ENCODE measurements around the gene KMT2B.

KMT2B gene

GRCh38 chr19:35745328-35746086 is 27.7 kb downstream of the KMT2B start, which contains the start of the genes PSENEN and U2AF1L4:
TSS of gene PSENEN (plus strand) at chr19:35745651. CDS start at chr19:35745931, 280 bp downstream.
TSS of gene U2AF1L4 (minus strand) at chr19:35745418. CDS start at chr19:35745391, 27 bp downstream.
- Histone ChIP-seq H3K27me3 (ENCODE audit: low read depth) (no peaks in the 10 kb centered on the region), H3K4me3 (peak within 1 kb of the TSS; percentile 63), H3K36me3 (replicated peaks) (no peaks in the 10 kb centered on the region; the same call in none of the 2 replicates), H3K9me3 (no peaks in the 10 kb centered on the region), H3K4me1 (peaks cover 9% of the 10 kb centered on the region)
- in situ Hi-C loops (cut with MboI; ENCODE audit: low sequenced_read_pairs), result no loop called here
- DNase-seq (ENCODE audit: low spot score in 2 of 2), result peak; percentile 97 to 99

GRCh38 chr19:35746087-35746462 is 28.3 kb downstream of the KMT2B start:
- Histone ChIP-seq H3K9me3 (no peaks in the 10 kb centered on the region), H3K27me3 (ENCODE audit: low read depth) (no peaks in the 10 kb centered on the region), H3K4me1 (peaks cover 9% of the 10 kb centered on the region), H3K36me3 (replicated peaks) (no peaks in the 10 kb centered on the region; the same call in none of the 2 replicates), H3K4me3 (peak overlapping the region; percentile 63)
- DNase-seq (ENCODE audit: low spot score in 2 of 2), result no peak
- in situ Hi-C loops (cut with MboI; ENCODE audit: low sequenced_read_pairs), result no loop called here

- Histone ChIP-seq H3K36me3 (replicated peaks) (no peaks in the 10 kb centered on the region; the same call in none of the 2 replicates), H3K9me3 (no peaks in the 10 kb centered on the region), H3K4me1 (peaks cover 9% of the 10 kb centered on the region), H3K27me3 (ENCODE audit: low read depth) (no peaks in the 10 kb centered on the region), H3K4me3 (peak overlapping the region; percentile 63)
- in situ Hi-C loops (cut with MboI; ENCODE audit: low sequenced_read_pairs), result no loop called here
- no peak for DNase-seq (ENCODE audit: low spot score in 2 of 2)
Measured at GRCh38 chr19:35746531-35746930, 28.7 kb downstream of the KMT2B start.

GRCh38 chr19:35748106-35749020 is 30.6 kb downstream of the KMT2B start, which contains the start of gene LIN37:
TSS of gene LIN37 (plus strand) at chr19:35748576. CDS start at chr19:35748725, 149 bp downstream.
- peak; percentile 98 to 99 for DNase-seq (ENCODE audit: low spot score in 2 of 2)
- H3K27me3 ChIP-seq (ENCODE audit: low read depth), result no peaks in the 10 kb centered on the region
- H3K4me3 ChIP-seq, result peak within 1 kb of the TSS; percentile 78
- peaks cover 7% of the 10 kb centered on the region for H3K4me1 ChIP-seq
- in situ Hi-C loops (cut with MboI; ENCODE audit: low sequenced_read_pairs), result no loop called here
- no peaks in the 10 kb centered on the region for H3K9me3 ChIP-seq
- peaks cover 4% of the 10 kb centered on the region for H3K36me3 ChIP-seq (replicated peaks)

GRCh38 chr19:35750167-35750566 is 32.4 kb downstream of the KMT2B start:
- DNase-seq (ENCODE audit: low spot score in 2 of 2), result no peak
- peaks cover 9% of the 10 kb centered on the region for H3K36me3 ChIP-seq (replicated peaks)
- in situ Hi-C loops (cut with MboI; ENCODE audit: low sequenced_read_pairs), result loop anchor here (5.0 kb wide), 1 partner anchor 182 kb away; no protein-coding TSS in a partner anchor
- H3K4me1 ChIP-seq, result peaks cover 4% of the 10 kb centered on the region; the same call in 1 of the 2 replicates
- H3K27me3 ChIP-seq (ENCODE audit: low read depth), result no peaks in the 10 kb centered on the region
- no peaks in the 10 kb centered on the region for H3K9me3 ChIP-seq
- no peak overlapping the region for H3K4me3 ChIP-seq

GRCh38 chr19:35751839-35752745 is 34.3 kb downstream of the KMT2B start:
- peaks cover 9% of the 10 kb centered on the region for H3K36me3 ChIP-seq (replicated peaks)
- H3K27me3 ChIP-seq (ENCODE audit: low read depth), result no peaks in the 10 kb centered on the region
- DNase-seq (ENCODE audit: low spot score in 2 of 2), result no peak
- no peaks in the 10 kb centered on the region for H3K9me3 ChIP-seq
- in situ Hi-C loops (cut with MboI; ENCODE audit: low sequenced_read_pairs), result loop anchor here (5.0 kb wide), 1 partner anchor 180 kb away; no protein-coding TSS in a partner anchor
- H3K4me1 ChIP-seq, result peaks cover 6% of the 10 kb centered on the region; the same call in 1 of the 2 replicates
- H3K4me3 ChIP-seq, result no peak overlapping the region

- Histone ChIP-seq H3K4me3 (no peak overlapping the region), H3K9me3 (no peaks in the 10 kb centered on the region), H3K36me3 (replicated peaks) (peaks cover 9% of the 10 kb centered on the region), H3K4me1 (peaks cover 7% of the 10 kb centered on the region; the same call in 1 of the 2 replicates), H3K27me3 (ENCODE audit: low read depth) (no peaks in the 10 kb centered on the region)
- in situ Hi-C loops (cut with MboI; ENCODE audit: low sequenced_read_pairs), result loop anchor here (5.0 kb wide), 1 partner anchor 179 kb away; no protein-coding TSS in a partner anchor
- DNase-seq (ENCODE audit: low spot score in 2 of 2), result no peak
Measured at GRCh38 chr19:35752746-35753350, 35.0 kb downstream of the KMT2B start.

GRCh38 chr19:35753634-35754369 is 36.0 kb downstream of the KMT2B start:
- no peaks in the 10 kb centered on the region for H3K9me3 ChIP-seq
- DNase-seq (ENCODE audit: low spot score in 2 of 2), result no peak
- in situ Hi-C loops (cut with MboI; ENCODE audit: low sequenced_read_pairs), result loop anchor here (5.0 kb wide), 1 partner anchor 178 kb away; no protein-coding TSS in a partner anchor
- no peak overlapping the region for H3K4me3 ChIP-seq
- peaks cover 9% of the 10 kb centered on the region; the same call in 1 of the 2 replicates for H3K36me3 ChIP-seq (replicated peaks)
- no peaks in the 10 kb centered on the region for H3K27me3 ChIP-seq (ENCODE audit: low read depth)
- H3K4me1 ChIP-seq, result peaks cover 6% of the 10 kb centered on the region; the same call in 1 of the 2 replicates

- in situ Hi-C loops (cut with MboI; ENCODE audit: low sequenced_read_pairs), result loop anchor here (5.0 kb wide), 1 partner anchor 178 kb away; no protein-coding TSS in a partner anchor
- no peak overlapping the region for H3K4me3 ChIP-seq
Measured at GRCh38 chr19:35754370-35755130, 36.7 kb downstream of the KMT2B start.

GRCh38 chr19:35755131-35755549 is 37.3 kb downstream of the KMT2B start:
- in situ Hi-C loops (cut with MboI; ENCODE audit: low sequenced_read_pairs), result no loop called here
- Histone ChIP-seq H3K9me3 (no peaks in the 10 kb centered on the region), H3K4me1 (peaks cover 6% of the 10 kb centered on the region; the same call in 1 of the 2 replicates), H3K27me3 (ENCODE audit: low read depth) (no peaks in the 10 kb centered on the region), H3K4me3 (no peak overlapping the region), H3K36me3 (replicated peaks) (peaks cover 9% of the 10 kb centered on the region; the same call in 1 of the 2 replicates)
- no peak for DNase-seq (ENCODE audit: low spot score in 2 of 2)

More at GRCh38 chr19:35754370-35755130, 36.7 kb downstream of the KMT2B start:
- no peaks in the 10 kb centered on the region for H3K27me3 ChIP-seq (ENCODE audit: low read depth)
- H3K9me3 ChIP-seq, result no peaks in the 10 kb centered on the region
- no peak for DNase-seq (ENCODE audit: low spot score in 2 of 2)
- peaks cover 6% of the 10 kb centered on the region; the same call in 1 of the 2 replicates for H3K4me1 ChIP-seq
- peaks cover 9% of the 10 kb centered on the region; the same call in 1 of the 2 replicates for H3K36me3 ChIP-seq (replicated peaks)
